G401 (cell line): Measurements from ENCODE around the gene MZT2B. TPM values are rescaled to one million over a fixed set of nuclear protein-coding genes. Genes with fewer than 3 reads are reported as not detected.

Experiments used
- total RNA-seq: library from RNA; depleted of rRNA; stranded (reverse); fragments of >200 nt; shearing (Covaris generic); gene quantifications from 2 replicates; pipeline ENCODE4 v1.2.3, GENCODE V29; 2014; rRNA removed

The MZT2B gene
- total RNA-seq, 1 experiment from 2014 or later, result 259 TPM

Other genes starting within 250 kb of the MZT2B start
- not detected in 2 replicates for gene RAB6C, start 202.6 kb upstream of the MZT2B start, total RNA-seq
- gene POTEF, start 53.0 kb upstream of the MZT2B start, total RNA-seq, result 0.10 TPM in 1 of 2 replicates, not detected in the other
- gene CCDC74B, start 37.1 kb upstream of the MZT2B start, total RNA-seq, result 71.6 and 76.7 TPM in 2 replicates
- gene SMPD4, start 660 bp upstream of the MZT2B start, total RNA-seq, result 52.7 and 63.9 TPM in 2 replicates
- gene TUBA3E, start 16.2 kb downstream of the MZT2B start, total RNA-seq, result not detected in 2 replicates
- 84.2 and 100 TPM in 2 replicates for gene IMP4, start 160.6 kb downstream of the MZT2B start, total RNA-seq
- gene PTPN18, start 173.8 kb downstream of the MZT2B start, total RNA-seq, result 24.4 and 26.1 TPM in 2 replicates